NCI-H446 treated with DMSO at 0.1 percent for 48 hours (cell line): ENCODE data around the gene GPC6.

Source experiments
- DNase-seq: peaks from one replicate; lab custom pipeline; 2025; lab: John Stamatoyannopoulos, UW

Gene GPC6

GRCh38 chr13:93686399-93686798, 459.8 kb downstream of the GPC6 start:
- DNase-seq, result no peak

- no peak for DNase-seq
Measured at GRCh38 chr13:93687261-93687660, 460.7 kb downstream of the GPC6 start.

GRCh38 chr13:93689333-93689732, 462.7 kb downstream of the GPC6 start:
- DNase-seq, result no peak

- no peak for DNase-seq
Measured at GRCh38 chr13:93690139-93690538, 463.5 kb downstream of the GPC6 start.

- no peak for DNase-seq
Measured at GRCh38 chr13:93698016-93698613, 471.5 kb downstream of the GPC6 start.

- no peak for DNase-seq
Measured at GRCh38 chr13:93700115-93700514, 473.5 kb downstream of the GPC6 start.

GRCh38 chr13:93708308-93709075, 481.9 kb downstream of the GPC6 start:
- no peak for DNase-seq

GRCh38 chr13:93709506-93710244, 483.1 kb downstream of the GPC6 start:
- DNase-seq, result no peak

- no peak for DNase-seq
Measured at GRCh38 chr13:93714171-93714570, 487.6 kb downstream of the GPC6 start.

GRCh38 chr13:93715866-93716265, 489.3 kb downstream of the GPC6 start:
- DNase-seq, result no peak

GRCh38 chr13:93716623-93717022, 490.0 kb downstream of the GPC6 start:
- DNase-seq, result no peak

- no peak for DNase-seq
Measured at GRCh38 chr13:93721483-93721882, 494.9 kb downstream of the GPC6 start.

- no peak for DNase-seq
Measured at GRCh38 chr13:93723316-93723715, 496.7 kb downstream of the GPC6 start.

- DNase-seq, result no peak
Measured at GRCh38 chr13:93724187-93724586, 497.6 kb downstream of the GPC6 start.

GRCh38 chr13:93726173-93726957, 499.8 kb downstream of the GPC6 start:
- no peak for DNase-seq

- no peak for DNase-seq
Measured at GRCh38 chr13:93727211-93728141, 500.9 kb downstream of the GPC6 start.

GRCh38 chr13:93729383-93729782, 502.8 kb downstream of the GPC6 start:
- DNase-seq, result no peak

- no peak for DNase-seq
Measured at GRCh38 chr13:93730780-93731179, 504.2 kb downstream of the GPC6 start.

GRCh38 chr13:93732186-93732585, 505.6 kb downstream of the GPC6 start:
- DNase-seq, result no peak

- DNase-seq, result no peak
Measured at GRCh38 chr13:93736081-93736480, 509.5 kb downstream of the GPC6 start.

GRCh38 chr13:93736909-93737308, 510.3 kb downstream of the GPC6 start:
- DNase-seq, result no peak
